IgD-negative memory B cell (primary cell): ENCODE data around the gene ANKRD18A. TPM values are rescaled to one million over a fixed set of nuclear protein-coding genes. Genes with fewer than 3 reads are reported as not detected.
A peak's percentile ranks its signal among the peaks of the same experiment; 100 is the strongest.

Source experiments
- H3K27ac Mint-ChIP-seq, 3 donors: one replicate each; pipeline ENCODE4 v1.8.0; 2020 to 2022; ENCODE audit warnings: mild to moderate bottlenecking in 3 of 3, mixed read lengths in 3 of 3, moderate library complexity in 1 of 3
- H3K27me3 Mint-ChIP-seq: one replicate; pipeline ENCODE4 v1.8.0; 2021; ENCODE audit warnings: mixed read lengths
- H3K36me3 Mint-ChIP-seq: one replicate; pipeline ENCODE4 v1.8.0; 2020; ENCODE audit warnings: mild to moderate bottlenecking, mixed read lengths
- H3K4me1 Mint-ChIP-seq, 3 donors: one replicate each; pipeline ENCODE4 v1.8.0; 2020 to 2022; ENCODE audit warnings: mixed read lengths in 3 of 3, mild to moderate bottlenecking in 1 of 3
- H3K4me3 Mint-ChIP-seq, 4 donors: one replicate each; pipeline ENCODE4 v1.8.0; 2020 to 2022; ENCODE audit warnings: mild to moderate bottlenecking in 4 of 4, mixed read lengths in 4 of 4, moderate library complexity in 3 of 4
- H3K9me3 Mint-ChIP-seq, 3 donors: one replicate each; pipeline ENCODE4 v1.8.0; 2020 to 2021; ENCODE audit warnings: mixed read lengths in 3 of 3, mild to moderate bottlenecking in 1 of 3
- polyA plus RNA-seq: library from polyadenylated mRNA; unstranded; fragments of 300-500 nt; fragmentation: Illumina TruSeq; gene quantifications from one replicate; pipeline ENCODE4 v1.2.3, GENCODE V29; 2021

ANKRD18A gene
- not detected for polyA plus RNA-seq

DNA sequence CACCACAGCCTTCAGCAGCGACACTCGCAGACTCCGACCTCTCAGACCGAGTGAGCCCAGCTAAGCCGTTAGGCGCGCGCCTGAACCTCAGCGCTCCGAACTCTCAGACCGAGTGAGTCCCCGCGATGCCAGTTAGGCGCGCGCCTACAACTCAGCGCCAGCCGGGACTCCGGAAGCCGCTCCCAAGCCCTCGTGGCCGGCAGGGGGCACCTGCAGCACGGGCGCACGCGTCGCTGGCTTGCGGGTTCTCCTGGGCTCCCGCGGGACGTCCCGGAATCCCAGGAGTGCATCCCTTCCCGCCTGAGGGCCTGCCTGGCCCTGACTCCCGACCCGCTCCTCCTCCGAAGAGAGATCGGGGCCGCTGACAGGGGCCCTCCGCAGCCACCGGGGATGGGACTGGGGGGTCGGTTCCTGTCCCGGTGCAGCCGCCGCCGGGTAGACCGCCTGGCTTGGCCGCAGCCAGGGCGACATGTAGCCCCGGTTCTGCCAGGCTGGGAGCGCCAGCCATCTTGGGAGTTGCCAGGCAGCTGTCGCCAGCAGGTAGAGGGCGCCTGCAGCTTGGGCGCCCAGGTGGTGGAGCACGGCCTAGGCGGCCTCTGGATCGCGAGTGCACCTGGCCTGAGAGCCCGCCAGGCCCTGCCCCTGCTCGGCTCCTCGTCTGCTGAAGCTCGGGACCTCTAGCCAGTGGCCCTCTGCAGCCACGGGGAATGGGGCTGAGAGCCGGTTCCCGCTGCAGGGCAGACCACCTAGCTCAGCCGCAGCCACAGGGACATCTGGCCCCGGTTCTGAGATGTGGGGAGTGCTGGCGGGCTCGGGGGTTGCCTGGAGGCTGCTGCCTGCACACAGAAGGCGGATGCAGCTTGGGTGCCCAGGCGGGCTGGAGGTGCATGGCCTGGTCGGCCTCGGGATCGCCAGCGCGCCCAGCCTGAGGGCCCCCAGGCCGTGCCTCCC, at the start of gene ANKRD18A:
Gene ANKRD18A (minus strand): TSS at position 114 of the 951 bp plus-strand sequence. CDS start 311 bp downstream, outside the sequence.
- Mint-ChIP-seq H3K27ac (no peak within 1 kb of the TSS), H3K4me3 (peak within 1 kb of the TSS; percentile 45 to 88 (median 79)), H3K4me1 (peaks cover 1 to 5% (median 5%) of the 10 kb centered on the region in 3 donors), H3K36me3 (peaks cover 2% of the 10 kb centered on the region), H3K9me3 (peaks cover 0 to 15% (median 6%) of the 10 kb centered on the region in 3 donors), H3K27me3 (peaks cover 43% of the 10 kb centered on the region)

DNA sequence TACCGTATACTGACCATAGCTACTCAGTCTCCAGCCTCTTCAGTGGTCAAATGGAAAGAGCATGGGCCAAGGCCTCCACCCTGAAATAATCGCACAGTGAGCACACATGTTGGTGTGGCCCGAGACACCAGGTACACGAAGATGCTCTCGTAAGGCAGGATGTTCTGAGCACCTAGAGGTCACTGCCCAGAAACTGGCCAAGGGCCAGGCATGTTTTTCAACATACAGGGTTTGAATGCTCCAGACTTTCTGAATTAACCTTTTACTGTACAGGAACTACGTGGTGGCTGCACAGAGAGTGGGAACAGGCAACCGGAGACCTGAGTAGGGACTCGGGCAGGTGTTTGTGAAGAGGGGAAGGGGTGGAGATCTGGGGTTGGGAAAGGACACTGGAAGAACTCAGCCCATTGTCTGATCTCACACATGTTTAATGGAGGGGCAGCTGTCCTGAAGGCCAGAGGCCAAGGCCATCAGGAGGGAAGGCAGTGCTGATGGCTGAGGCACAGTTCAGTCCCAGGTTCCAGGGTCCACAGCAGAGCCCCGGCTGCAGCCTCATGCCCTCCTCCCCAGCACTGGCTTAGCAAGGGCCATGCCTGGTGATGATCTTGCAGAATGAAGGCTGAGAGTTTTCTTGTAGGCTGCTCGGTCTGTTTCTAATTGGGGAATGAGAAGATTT, 48.5 kb upstream of the ANKRD18A start:
- Mint-ChIP-seq H3K27ac (no peak overlapping the region), H3K27me3 (peaks cover 10% of the 10 kb centered on the region), H3K36me3 (no peaks in the 10 kb centered on the region), H3K9me3 (peaks cover 0 to 2% (median 0%) of the 10 kb centered on the region in 3 donors), H3K4me1 (peaks cover 1 to 4% (median 3%) of the 10 kb centered on the region in 3 donors), H3K4me3 (no peak overlapping the region)

DNA sequence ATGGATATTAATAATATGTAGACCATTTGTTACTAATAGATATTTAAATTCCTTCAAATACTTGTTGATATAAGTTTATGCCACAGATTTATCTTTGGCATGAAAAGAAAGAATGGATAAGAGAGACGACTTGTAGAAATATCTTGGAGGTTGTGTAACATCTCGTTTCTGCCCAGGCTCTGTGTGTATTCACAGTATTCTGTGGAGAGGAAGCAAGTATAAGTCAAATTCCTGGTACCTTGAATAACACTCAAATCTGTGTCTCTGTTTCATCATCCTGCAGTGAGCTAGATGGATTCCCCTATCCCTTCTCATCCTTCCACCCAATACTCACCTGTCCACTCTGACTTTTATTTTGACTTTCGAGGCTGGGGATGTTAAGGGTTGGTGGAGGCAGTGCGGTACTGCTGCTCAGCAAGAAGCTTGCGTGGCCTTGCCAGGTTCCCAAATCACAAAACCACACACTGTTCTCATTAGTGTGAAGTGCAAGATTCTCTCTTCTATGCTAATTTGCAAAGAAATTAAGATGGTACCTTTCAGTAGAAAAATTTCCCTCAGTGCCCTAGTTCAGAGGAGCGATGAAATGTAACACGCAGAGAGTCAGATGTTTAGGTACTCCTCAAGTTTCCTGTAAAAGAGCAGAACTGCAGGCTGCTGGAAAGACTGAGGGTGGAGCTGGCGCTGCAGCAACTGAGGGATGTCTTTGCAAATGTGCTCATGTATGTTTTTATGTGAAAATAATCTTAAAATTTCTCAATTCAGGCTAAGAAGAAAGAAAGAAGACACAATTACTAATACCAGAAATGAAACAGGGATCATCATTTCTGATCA, 42.6 kb upstream of the ANKRD18A start:
- Mint-ChIP-seq H3K4me1 (no peaks in the 10 kb centered on the region), H3K4me3 (no peak overlapping the region), H3K27me3 (peaks cover 3% of the 10 kb centered on the region), H3K27ac (no peak overlapping the region), H3K9me3 (no peaks in the 10 kb centered on the region), H3K36me3 (no peaks in the 10 kb centered on the region)

- peak overlapping the region in 1 of 3 donors; percentile 18 for H3K27ac Mint-ChIP-seq
- H3K36me3 Mint-ChIP-seq = no peaks in the 10 kb centered on the region
- H3K27me3 Mint-ChIP-seq = peaks cover 6% of the 10 kb centered on the region
- H3K4me1 Mint-ChIP-seq = no peaks in the 10 kb centered on the region
- no peak overlapping the region for H3K4me3 Mint-ChIP-seq
- H3K9me3 Mint-ChIP-seq = no peaks in the 10 kb centered on the region
These were observed 39.1 kb upstream of the ANKRD18A start for GRCh38 chr9:38659538-38659937.

DNA sequence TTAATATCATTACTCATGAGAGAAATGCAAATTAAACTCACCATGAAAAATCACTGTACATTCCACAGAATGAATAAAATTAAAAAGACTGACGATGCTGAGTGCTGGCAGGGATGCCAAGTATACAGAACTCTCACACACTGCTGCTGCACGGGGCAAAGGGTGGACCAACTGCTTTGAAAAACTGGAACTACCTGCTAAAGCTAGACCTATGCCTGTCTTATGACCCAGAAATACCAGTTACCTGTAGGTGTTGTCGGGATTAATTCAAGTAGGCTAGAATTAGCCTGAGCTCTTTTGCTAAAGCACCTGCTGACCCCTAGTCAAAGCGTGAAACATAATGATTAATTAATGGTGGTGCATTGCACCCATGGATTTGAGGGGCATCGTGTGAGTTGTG, 36.5 kb upstream of the ANKRD18A start:
- no peak overlapping the region for H3K27ac Mint-ChIP-seq
- no peaks in the 10 kb centered on the region for H3K36me3 Mint-ChIP-seq
- H3K9me3 Mint-ChIP-seq = no peaks in the 10 kb centered on the region
- no peaks in the 10 kb centered on the region for H3K4me1 Mint-ChIP-seq
- H3K27me3 Mint-ChIP-seq = peaks cover 8% of the 10 kb centered on the region
- no peak overlapping the region for H3K4me3 Mint-ChIP-seq

GRCh38 chr9:38652486-38652885, 32.1 kb upstream of the ANKRD18A start:
- H3K36me3 Mint-ChIP-seq = no peaks in the 10 kb centered on the region
- no peaks in the 10 kb centered on the region for H3K4me1 Mint-ChIP-seq
- peaks cover 8% of the 10 kb centered on the region for H3K27me3 Mint-ChIP-seq
- H3K4me3 Mint-ChIP-seq = no peak overlapping the region
- no peak overlapping the region for H3K27ac Mint-ChIP-seq
- H3K9me3 Mint-ChIP-seq = no peaks in the 10 kb centered on the region

GRCh38 chr9:38652044-38652443, 31.6 kb upstream of the ANKRD18A start:
- Mint-ChIP-seq H3K36me3 (no peaks in the 10 kb centered on the region), H3K4me3 (no peak overlapping the region), H3K4me1 (no peaks in the 10 kb centered on the region), H3K9me3 (no peaks in the 10 kb centered on the region), H3K27ac (no peak overlapping the region), H3K27me3 (peaks cover 8% of the 10 kb centered on the region)

DNA sequence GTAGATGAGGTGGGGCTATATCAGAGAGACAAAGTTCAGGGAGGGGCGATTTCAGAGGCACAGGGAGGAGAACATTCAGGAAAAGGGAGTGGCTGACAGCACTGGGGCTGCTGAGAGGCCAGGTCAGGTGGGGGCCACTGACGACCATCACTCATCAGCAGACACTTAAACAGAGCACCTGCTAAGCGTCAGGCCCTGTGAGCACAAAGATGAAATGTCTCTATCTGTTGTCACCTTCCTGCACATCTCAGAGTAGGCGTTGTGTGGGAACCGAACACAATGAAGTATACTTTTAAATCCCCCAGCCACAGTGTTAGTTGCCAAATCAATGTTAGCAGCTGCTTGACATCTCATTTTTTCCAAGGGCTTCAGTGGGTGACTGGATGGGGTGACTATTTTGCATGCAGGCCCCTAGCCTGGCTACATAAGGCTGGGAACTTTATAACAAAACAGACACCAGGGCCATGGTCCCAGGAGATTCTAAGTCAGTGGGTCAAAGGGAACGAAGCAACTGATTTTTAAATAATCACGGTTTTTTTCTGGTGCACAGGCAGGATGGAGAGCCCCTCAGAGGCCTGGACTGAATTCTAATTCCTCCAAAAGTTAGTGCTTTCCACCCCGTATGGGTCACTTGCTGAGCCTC, 31.1 kb upstream of the ANKRD18A start:
- peaks cover 8% of the 10 kb centered on the region for H3K27me3 Mint-ChIP-seq
- no peaks in the 10 kb centered on the region for H3K4me1 Mint-ChIP-seq
- no peaks in the 10 kb centered on the region for H3K36me3 Mint-ChIP-seq
- H3K27ac Mint-ChIP-seq = peak overlapping the region in 1 of 3 donors; percentile 63
- H3K9me3 Mint-ChIP-seq = no peaks in the 10 kb centered on the region
- no peak overlapping the region for H3K4me3 Mint-ChIP-seq

DNA sequence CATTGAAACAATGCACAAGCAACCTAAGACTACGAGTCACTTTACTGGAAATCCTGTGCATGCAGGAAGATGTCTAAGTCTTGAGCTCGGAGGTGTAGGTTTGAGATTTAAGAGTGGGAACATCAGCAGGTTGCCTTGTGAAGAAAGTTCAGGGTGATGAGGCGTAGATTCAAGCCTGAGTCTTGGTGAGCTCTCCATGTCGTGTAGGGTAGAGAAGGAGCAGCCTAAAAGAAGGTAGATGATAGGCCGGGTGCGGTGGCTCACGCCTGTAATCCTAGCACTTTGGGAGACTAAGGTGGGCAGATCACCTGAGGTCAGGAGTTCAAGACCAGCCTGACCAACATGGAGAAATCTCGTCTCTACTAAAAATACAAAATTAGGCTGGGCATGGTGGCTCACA, 30.2 kb upstream of the ANKRD18A start:
- Mint-ChIP-seq H3K9me3 (no peaks in the 10 kb centered on the region), H3K27me3 (peaks cover 4% of the 10 kb centered on the region), H3K27ac (no peak overlapping the region), H3K4me3 (no peak overlapping the region), H3K36me3 (no peaks in the 10 kb centered on the region), H3K4me1 (no peaks in the 10 kb centered on the region)

DNA sequence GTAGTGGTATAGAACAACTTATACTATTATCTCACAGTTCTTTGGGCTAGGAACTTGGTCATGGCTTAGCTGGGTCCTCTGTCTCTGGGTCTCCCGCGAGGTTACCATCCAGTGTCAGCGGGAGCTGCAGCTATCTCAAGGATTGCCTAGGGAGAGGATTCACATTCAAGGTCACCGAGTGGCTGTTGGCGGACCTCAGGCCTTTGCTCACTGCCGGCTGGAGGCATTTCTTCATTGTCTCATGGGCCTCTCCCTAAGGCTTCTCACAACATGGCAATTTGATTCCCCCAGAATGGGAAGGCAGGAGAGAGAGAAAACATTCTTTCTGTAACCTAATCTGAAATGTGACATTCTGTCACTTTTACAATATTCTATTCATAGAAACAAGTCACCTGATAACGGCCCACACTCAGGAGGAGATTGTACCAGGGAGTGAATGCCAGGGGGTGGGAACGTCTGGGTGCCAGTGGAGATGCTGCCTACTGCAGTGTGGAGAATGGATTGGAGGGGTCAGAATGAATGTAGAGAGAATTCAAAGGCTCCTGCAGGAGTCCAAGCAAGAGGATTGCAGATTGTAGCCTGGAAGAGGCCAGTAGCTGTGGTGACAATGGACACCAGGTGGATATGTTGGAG, 29.5 kb upstream of the ANKRD18A start:
- peaks cover 6% of the 10 kb centered on the region for H3K27me3 Mint-ChIP-seq
- no peak overlapping the region for H3K4me3 Mint-ChIP-seq
- H3K27ac Mint-ChIP-seq = no peak overlapping the region
- H3K36me3 Mint-ChIP-seq = no peaks in the 10 kb centered on the region
- H3K4me1 Mint-ChIP-seq = no peaks in the 10 kb centered on the region
- no peaks in the 10 kb centered on the region for H3K9me3 Mint-ChIP-seq

DNA sequence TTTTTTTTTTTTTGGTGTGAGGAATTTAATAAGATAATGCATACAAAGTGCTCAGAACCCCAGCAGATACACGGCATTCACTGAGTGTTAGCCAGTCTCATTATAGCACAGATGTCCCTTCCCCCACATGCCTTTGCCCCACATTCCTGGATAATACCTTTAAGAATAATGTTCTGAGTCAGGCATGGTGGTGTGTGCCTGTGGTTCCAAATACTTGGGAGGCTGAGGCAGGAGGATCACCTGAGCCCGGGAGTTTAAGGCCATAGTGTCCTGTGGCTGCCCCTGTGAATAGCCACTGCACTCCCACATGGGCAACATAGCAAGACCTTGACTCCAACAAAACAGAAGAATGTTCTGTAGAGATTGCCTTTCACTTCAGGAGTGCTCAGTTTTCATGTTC, 24.2 kb upstream of the ANKRD18A start:
- Mint-ChIP-seq H3K27ac (no peak overlapping the region), H3K4me1 (no peaks in the 10 kb centered on the region), H3K4me3 (no peak overlapping the region), H3K36me3 (no peaks in the 10 kb centered on the region), H3K27me3 (peaks cover 10% of the 10 kb centered on the region), H3K9me3 (no peaks in the 10 kb centered on the region)

DNA sequence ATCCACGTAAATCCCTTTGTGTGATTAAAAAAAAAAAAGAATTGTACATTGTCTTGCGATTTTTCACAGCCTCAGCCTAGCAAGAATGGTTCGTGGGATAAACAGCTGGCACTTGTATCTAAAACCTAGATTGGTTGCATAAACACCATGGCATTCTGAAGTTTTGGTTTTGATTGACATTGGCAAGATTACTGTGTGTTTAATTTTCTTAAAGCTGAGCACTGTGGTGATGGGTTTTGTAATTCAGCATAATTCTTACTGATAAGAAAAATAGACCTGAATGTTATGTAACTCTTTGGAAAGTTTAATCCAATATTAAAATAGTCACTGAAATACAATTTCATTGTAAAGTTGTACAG, 23.4 kb upstream of the ANKRD18A start:
- no peak overlapping the region for H3K4me3 Mint-ChIP-seq
- no peak overlapping the region for H3K27ac Mint-ChIP-seq
- H3K27me3 Mint-ChIP-seq = peaks cover 11% of the 10 kb centered on the region
- H3K9me3 Mint-ChIP-seq = no peaks in the 10 kb centered on the region
- no peaks in the 10 kb centered on the region for H3K36me3 Mint-ChIP-seq
- H3K4me1 Mint-ChIP-seq = no peaks in the 10 kb centered on the region

DNA sequence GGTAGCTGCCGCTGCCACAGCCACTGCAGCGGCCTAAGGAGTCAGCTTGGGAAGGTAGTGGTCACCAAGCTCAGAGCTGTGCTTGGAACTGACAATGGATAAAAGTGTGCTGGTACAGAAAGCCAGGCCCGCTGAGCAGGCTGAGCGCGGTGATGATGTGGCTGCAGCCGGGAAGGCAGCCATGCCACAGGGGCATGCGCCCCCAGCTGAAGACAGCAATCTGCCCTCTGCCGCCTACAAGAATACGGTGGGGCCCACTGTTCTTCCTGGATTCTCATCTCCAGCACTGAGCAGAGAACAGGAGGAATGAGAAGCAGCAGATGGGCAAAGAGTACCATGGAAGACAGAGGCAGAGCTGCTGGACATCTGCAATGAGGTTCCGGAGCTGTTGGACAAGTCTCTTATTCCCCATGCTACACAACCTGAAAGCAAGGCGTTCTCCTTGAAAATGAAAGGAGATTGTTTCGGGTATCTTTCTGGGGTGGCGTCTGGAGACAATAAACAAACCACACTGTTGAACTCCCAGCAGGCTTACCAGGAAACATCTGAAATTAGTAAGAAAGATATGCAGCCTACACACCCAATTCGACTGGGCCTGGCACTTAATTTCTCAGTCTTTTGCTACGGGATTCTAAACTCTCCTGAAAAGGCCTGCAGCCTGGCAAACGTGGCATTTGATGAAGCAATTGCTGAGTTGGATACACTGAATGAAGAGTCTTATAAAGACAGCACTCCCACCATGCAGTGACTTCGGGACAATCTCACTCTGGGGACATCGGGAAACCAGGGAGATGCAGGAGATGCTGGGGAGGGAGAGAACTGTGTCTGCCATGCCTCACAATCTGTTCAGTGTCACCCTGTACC, 22.8 kb upstream of the ANKRD18A start:
- Mint-ChIP-seq H3K27ac (no peak overlapping the region), H3K4me1 (no peaks in the 10 kb centered on the region), H3K27me3 (peaks cover 12% of the 10 kb centered on the region), H3K4me3 (no peak overlapping the region), H3K9me3 (no peaks in the 10 kb centered on the region), H3K36me3 (no peaks in the 10 kb centered on the region)
